Measurements from ENCODE around the gene FGFR4. TPM values are rescaled to one million over a fixed set of nuclear protein-coding genes. Genes with fewer than 3 reads are reported as not detected.

The FGFR4 gene
- total RNA-seq, 1 donor from 2014 or later: 258 TPM

- no peak for TF ChIP-seq CTCF (IDR thresholded peaks at IDR 0.05; ENCODE audit: unreplicated experiment)
- H3K36me3 Mint-ChIP-seq (ENCODE audit: insufficient read depth): no peaks in the 10 kb centered on the region
- peaks cover 8% of the 10 kb centered on the region for H3K27me3 Mint-ChIP-seq
- DNase-seq (ENCODE audit: low spot score, unreplicated experiment): no peak
- no peaks in the 10 kb centered on the region for H3K9me3 Mint-ChIP-seq (ENCODE audit: low read depth)
- no peak overlapping the region for H3K27ac Mint-ChIP-seq
- no peaks in the 10 kb centered on the region for H3K4me1 Mint-ChIP-seq (ENCODE audit: low read depth)
- H3K4me3 Mint-ChIP-seq (ENCODE audit: low read depth): no peak overlapping the region
Measured at GRCh38 chr5:177124486-177124991, 37.8 kb downstream of the FGFR4 start.

- Mint-ChIP-seq H3K27ac (no peak overlapping the region), H3K4me1 (ENCODE audit: low read depth) (peaks cover 1% of the 10 kb centered on the region), H3K27me3 (peaks cover 12% of the 10 kb centered on the region), H3K4me3 (ENCODE audit: low read depth) (no peak overlapping the region), H3K36me3 (ENCODE audit: insufficient read depth) (no peaks in the 10 kb centered on the region), H3K9me3 (ENCODE audit: low read depth) (no peaks in the 10 kb centered on the region)
- DNase-seq (ENCODE audit: low spot score, unreplicated experiment): no peak
- no peak for TF ChIP-seq CTCF (IDR thresholded peaks at IDR 0.05; ENCODE audit: unreplicated experiment)
Measured at GRCh38 chr5:177126771-177127170, 40.1 kb downstream of the FGFR4 start.

- no peak overlapping the region for H3K27ac Mint-ChIP-seq
- no peak overlapping the region for H3K4me3 Mint-ChIP-seq (ENCODE audit: low read depth)
- no peaks in the 10 kb centered on the region for H3K36me3 Mint-ChIP-seq (ENCODE audit: insufficient read depth)
- no peaks in the 10 kb centered on the region for H3K9me3 Mint-ChIP-seq (ENCODE audit: low read depth)
- TF ChIP-seq CTCF (IDR thresholded peaks at IDR 0.05; ENCODE audit: unreplicated experiment): no peak
- H3K4me1 Mint-ChIP-seq (ENCODE audit: low read depth): peaks cover 1% of the 10 kb centered on the region
- H3K27me3 Mint-ChIP-seq: peaks cover 12% of the 10 kb centered on the region
- DNase-seq (ENCODE audit: low spot score, unreplicated experiment): no peak
Measured at GRCh38 chr5:177128551-177128981, 41.9 kb downstream of the FGFR4 start.

GRCh38 chr5:177130211-177131018, 43.7 kb downstream of the FGFR4 start:
- H3K27ac Mint-ChIP-seq: no peak overlapping the region
- no peak for DNase-seq (ENCODE audit: low spot score, unreplicated experiment)
- no peak overlapping the region for H3K4me3 Mint-ChIP-seq (ENCODE audit: low read depth)
- peaks cover 4% of the 10 kb centered on the region for H3K36me3 Mint-ChIP-seq (ENCODE audit: insufficient read depth)
- TF ChIP-seq CTCF (IDR thresholded peaks at IDR 0.05; ENCODE audit: unreplicated experiment): no peak
- H3K27me3 Mint-ChIP-seq: peaks cover 12% of the 10 kb centered on the region
- H3K4me1 Mint-ChIP-seq (ENCODE audit: low read depth): peaks cover 11% of the 10 kb centered on the region
- no peaks in the 10 kb centered on the region for H3K9me3 Mint-ChIP-seq (ENCODE audit: low read depth)

- Mint-ChIP-seq H3K4me1 (ENCODE audit: low read depth) (peaks cover 14% of the 10 kb centered on the region), H3K4me3 (ENCODE audit: low read depth) (peak overlapping the region; percentile 69), H3K27me3 (peaks cover 12% of the 10 kb centered on the region), H3K27ac (peak overlapping the region; percentile 95), H3K9me3 (ENCODE audit: low read depth) (no peaks in the 10 kb centered on the region), H3K36me3 (ENCODE audit: insufficient read depth) (peaks cover 7% of the 10 kb centered on the region)
- no peak for TF ChIP-seq CTCF (IDR thresholded peaks at IDR 0.05; ENCODE audit: unreplicated experiment)
- no peak for DNase-seq (ENCODE audit: low spot score, unreplicated experiment)
Measured at GRCh38 chr5:177131019-177131320, 44.3 kb downstream of the FGFR4 start.
